Measurements from ENCODE around the gene CTSE.

The CTSE gene

DNA sequence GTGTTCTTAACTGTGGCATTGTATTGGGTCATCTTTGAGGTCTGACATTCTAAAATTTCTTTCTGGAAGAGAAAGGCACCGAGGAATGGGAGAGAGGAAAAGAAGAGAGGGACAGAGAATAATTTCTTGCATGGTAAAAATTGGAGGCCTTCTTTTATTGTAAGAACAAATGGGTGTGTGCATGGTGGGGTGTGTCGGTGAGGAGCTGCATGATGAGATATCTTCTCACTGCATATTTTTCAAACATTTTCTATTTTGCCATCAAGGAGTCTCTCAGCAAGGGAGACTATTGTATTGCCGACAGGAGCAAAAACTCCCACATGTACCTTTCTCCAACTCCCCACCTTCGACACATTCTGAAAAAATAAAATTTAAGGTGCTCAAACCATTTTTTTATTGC is 6.5 kb upstream of the CTSE start:
- no peak for DNase-seq (ENCODE audit: low read depth)

DNA sequence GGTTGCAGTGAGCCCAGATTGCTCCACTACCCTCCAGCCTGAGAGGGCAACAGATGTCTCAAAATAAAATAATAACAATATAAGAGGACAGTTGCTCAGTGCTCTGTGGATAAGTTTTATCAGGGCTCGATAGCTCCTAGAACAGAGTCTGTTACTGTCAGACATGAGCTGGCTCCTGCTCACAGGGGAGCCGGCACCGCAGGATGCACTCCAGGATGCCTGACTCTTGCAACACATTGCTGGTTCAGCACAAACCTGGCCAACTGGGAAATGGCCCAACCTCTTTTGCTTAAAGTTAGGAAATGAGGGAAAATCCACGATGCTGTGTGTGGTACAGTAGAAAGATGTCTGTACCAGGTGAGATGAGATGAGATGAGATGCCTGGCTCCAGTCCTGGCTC is 5.8 kb upstream of the CTSE start:
- TF ChIP-seq CTCF (conservative IDR thresholded peaks at IDR 0.05; ENCODE audit: low read depth, low read length), result no peak
- H3K4me3 ChIP-seq (ENCODE audit: low read length), result no peak overlapping the region
- no peak for DNase-seq (ENCODE audit: low read depth)

More for the DNA sequence above, 6.5 kb upstream of the CTSE start:
- H3K4me3 ChIP-seq (ENCODE audit: low read length), result no peak overlapping the region
- no peak for TF ChIP-seq CTCF (conservative IDR thresholded peaks at IDR 0.05; ENCODE audit: low read depth, low read length)

DNA sequence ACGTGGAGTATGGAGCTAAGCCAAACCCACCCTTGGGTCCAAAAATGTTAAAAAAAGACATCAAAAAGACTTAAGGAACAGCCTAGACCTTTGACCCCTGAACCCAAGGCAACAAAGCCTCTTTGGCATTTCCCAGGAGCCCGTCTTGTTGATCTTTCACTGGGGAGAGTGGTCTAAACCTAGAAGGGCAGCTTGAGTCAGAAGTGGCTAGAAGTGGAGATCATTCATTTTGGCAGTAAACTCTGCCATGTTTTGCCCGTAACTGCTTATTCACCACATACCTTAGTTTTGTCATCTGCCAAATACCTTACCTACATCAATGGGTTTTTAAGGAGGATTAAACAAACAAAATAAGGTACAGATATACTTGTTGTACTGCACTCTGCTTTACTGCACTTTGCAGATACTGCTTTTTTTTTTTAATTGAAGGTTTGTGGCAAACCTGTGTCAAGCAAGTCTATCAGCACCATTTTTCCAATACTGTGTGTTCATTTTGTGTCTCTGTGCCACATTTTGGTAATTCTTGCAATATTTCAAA is 1.7 kb upstream of the CTSE start:
- H3K4me3 ChIP-seq (ENCODE audit: low read length), result no peak overlapping the region
- TF ChIP-seq CTCF (conservative IDR thresholded peaks at IDR 0.05; ENCODE audit: low read depth, low read length), result no peak
- no peak for DNase-seq (ENCODE audit: low read depth)

- no peak for TF ChIP-seq CTCF (conservative IDR thresholded peaks at IDR 0.05; ENCODE audit: low read depth, low read length)
- no peak overlapping the region for H3K4me3 ChIP-seq (ENCODE audit: low read length)
- DNase-seq (ENCODE audit: low read depth), result no peak
These were observed 929 bp downstream of the CTSE start for GRCh38 chr1:206022766-206023165.

DNA sequence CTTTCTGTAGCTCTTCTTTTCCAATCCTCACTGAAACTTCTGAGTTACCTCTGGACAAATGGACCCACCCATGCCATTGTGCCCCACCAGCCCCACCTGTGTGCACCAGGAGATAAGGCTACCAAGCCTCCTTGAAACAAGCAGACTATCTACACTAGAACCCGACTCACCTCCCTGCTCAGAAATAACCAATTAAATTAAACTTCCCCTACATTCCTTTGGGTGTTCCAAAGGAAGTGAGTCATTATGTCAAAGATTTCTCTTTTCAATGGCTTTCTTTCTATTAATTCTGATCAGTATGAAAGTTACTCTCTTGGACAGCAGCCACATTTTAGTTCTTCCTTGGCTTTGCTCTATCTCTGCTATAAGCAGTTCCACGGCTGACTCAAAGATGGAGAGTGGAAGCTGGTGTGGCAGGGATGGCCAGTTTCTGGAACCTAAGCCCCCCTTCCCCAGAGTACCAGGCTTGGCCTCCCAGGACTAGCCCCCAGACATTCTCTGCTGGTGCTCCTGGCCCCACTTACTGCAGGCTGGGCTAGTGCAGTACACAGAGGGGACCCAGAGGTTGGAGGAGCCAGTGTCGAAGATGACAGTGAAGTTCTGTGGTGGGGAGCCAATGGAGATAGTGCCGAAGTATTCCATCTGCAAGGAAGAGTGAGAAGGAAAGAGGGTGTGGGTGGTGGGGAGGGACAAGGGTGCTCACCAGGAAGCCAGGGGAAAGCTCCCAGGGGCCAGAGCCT is 1.9 kb downstream of the CTSE start:
- no peak for TF ChIP-seq CTCF (conservative IDR thresholded peaks at IDR 0.05; ENCODE audit: low read depth, low read length)
- no peak for DNase-seq (ENCODE audit: low read depth)
- no peak overlapping the region for H3K4me3 ChIP-seq (ENCODE audit: low read length)

- DNase-seq (ENCODE audit: low read depth), result no peak
- no peak overlapping the region for H3K4me3 ChIP-seq (ENCODE audit: low read length)
- no peak for TF ChIP-seq CTCF (conservative IDR thresholded peaks at IDR 0.05; ENCODE audit: low read depth, low read length)
These were observed 2.6 kb downstream of the CTSE start for GRCh38 chr1:206021008-206021625.

Measured in retinal pigment epithelial cell (primary cell).